Coronary artery (tissue), 2 donors: Measurements from ENCODE around the gene RAB15.

Experiments
- DNase-seq: peaks from one replicate; pipeline ENCODE4 v3.0.0-alpha.2; 2017; ENCODE audit warnings: low spot score
- H3K27ac ChIP-seq, 2 donors: fragments of 200-600 bp; sonication (generic); one replicate each; pipeline ENCODE4 v1.5.1; 2016 to 2019
- H3K4me3 ChIP-seq: fragments of 200-600 bp; sonication (generic); 2 replicates; pipeline ENCODE4 v1.5.1; 2016; ENCODE audit warnings: mild to moderate bottlenecking, moderate library complexity
- TF ChIP-seq, protein P1 (sequence below): fragments of 200-600 bp; sonication (generic); IDR thresholded peaks from one replicate; pipeline ENCODE4 v1.5.1; 2019; ENCODE audit warnings: antibody characterized with exemption

RAB15 gene

DNA sequence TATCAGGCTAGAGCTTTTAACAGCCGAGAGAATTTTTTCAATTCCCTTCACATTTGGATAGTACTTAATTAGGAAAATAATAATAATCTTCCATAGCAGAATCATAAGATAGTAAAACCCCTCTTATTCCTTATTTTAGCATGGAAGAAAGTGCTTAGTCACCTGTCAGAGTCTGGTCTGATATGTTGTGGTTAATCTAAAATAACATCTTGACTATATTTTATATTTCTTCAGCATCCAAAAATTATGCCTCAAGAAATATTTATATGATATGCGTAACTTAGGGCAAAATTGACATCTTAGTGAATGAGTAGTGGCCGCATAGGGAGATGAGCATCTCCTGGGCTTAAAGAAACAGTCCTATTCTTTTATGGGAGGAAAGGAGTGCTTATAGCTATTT, 45.1 kb downstream of the RAB15 start:
- Histone ChIP-seq H3K4me3 (no peak overlapping the region), H3K27ac (peak overlapping the region in 1 of 2 donors; percentile 55)
- no peak for DNase-seq
- TF ChIP-seq, protein P1, sequence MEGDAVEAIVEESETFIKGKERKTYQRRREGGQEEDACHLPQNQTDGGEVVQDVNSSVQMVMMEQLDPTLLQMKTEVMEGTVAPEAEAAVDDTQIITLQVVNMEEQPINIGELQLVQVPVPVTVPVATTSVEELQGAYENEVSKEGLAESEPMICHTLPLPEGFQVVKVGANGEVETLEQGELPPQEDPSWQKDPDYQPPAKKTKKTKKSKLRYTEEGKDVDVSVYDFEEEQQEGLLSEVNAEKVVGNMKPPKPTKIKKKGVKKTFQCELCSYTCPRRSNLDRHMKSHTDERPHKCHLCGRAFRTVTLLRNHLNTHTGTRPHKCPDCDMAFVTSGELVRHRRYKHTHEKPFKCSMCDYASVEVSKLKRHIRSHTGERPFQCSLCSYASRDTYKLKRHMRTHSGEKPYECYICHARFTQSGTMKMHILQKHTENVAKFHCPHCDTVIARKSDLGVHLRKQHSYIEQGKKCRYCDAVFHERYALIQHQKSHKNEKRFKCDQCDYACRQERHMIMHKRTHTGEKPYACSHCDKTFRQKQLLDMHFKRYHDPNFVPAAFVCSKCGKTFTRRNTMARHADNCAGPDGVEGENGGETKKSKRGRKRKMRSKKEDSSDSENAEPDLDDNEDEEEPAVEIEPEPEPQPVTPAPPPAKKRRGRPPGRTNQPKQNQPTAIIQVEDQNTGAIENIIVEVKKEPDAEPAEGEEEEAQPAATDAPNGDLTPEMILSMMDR, result no peak

DNA sequence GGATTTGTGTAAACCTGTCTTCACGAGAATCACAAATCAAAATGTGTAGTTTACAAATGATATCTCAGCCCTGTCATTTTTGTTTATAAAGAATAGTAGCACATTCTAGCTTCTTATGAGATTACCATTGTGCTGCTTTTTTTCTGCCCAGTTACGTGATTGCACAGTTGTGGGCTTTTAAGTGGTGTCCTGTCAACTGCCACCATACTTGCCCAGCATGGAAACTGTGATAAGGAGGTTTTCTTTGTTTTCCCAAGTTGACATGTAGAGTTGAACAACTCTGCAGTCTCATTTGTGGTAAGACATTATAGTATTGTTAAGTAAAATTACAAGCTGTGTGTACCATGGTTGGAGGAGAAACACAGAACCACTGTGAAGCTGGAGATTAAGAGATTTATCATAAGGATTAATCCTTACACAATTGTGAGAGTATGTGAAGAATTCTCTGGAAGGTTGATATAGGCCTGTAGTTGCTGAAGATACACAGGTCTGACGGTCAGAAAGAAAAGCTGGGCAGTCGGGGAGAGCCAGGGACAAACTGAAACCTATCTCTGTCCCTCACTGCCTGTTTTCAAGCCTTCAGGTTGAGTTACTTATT, 45.6 kb downstream of the RAB15 start:
- no peak for DNase-seq
- TF ChIP-seq, protein P1, result no peak
- H3K4me3 ChIP-seq, result no peak overlapping the region
- no peak overlapping the region for H3K27ac ChIP-seq

DNA sequence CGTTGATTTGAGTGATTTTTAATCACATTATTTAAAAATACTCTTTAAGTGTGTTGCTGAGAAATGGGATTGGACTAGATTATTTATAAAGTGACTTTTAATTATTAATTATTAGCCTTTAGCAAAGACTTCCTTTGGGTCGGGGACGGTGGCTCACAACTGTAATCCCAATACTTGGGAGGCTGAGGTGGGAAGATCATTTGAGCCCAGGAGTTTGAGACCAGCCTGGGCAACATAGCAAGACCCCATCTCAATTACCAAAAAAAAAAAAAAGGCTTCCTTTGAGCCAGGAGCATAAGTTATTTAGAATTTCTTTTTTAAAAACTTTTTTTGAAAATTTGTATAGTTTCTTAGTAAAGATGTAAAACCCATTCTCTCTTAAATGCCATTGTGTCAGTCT, 49.1 kb downstream of the RAB15 start:
- no peak overlapping the region for H3K27ac ChIP-seq
- no peak for DNase-seq
- TF ChIP-seq, protein P1, result no peak
- H3K4me3 ChIP-seq, result no peak overlapping the region

DNA sequence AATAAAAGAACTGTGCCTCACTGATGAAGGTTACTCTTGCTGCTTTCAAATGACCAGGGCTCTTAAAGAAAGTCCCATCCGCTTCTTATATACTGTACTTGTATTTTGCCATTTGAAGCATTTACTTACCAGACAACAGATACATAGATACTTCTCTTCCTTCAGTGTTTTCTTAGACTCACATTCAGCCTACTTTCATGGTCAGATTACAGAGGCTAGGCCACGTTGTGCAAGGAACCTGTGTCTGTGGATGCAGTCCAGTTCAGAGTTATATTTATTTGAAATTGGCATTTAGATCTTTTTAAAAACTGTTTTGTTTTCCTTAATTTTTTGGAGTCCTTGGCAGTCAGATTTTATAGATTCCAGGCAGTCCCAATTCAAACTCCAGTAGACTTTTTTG, 51.7 kb downstream of the RAB15 start:
- Histone ChIP-seq H3K27ac (peak overlapping the region; percentile 43 to 84), H3K4me3 (no peak overlapping the region)
- TF ChIP-seq, protein P1, result no peak
- DNase-seq, result no peak

DNA sequence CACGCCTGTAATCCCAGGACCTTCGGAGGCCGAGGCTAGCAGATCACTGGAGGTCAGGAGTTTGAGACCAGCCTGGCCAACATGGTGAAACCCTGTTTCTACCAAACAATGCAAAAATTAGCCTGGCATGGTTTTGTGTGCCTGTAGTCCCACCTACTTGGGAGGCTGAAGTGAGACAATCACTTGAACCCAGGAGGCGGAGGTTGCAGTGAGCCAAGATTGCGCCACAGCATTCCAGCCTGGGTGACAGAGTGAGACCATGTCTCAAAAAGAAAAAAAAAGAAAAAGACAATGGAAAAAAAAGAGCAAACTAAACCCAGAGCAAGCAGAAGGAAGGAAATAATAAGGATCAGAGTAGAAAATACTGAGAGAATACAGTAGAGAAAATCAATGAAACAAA, 52.5 kb downstream of the RAB15 start:
- no peak for DNase-seq
- TF ChIP-seq, protein P1, result no peak
- Histone ChIP-seq H3K27ac (peak overlapping the region; percentile 43 to 84), H3K4me3 (peak overlapping the region; percentile 40)

DNA sequence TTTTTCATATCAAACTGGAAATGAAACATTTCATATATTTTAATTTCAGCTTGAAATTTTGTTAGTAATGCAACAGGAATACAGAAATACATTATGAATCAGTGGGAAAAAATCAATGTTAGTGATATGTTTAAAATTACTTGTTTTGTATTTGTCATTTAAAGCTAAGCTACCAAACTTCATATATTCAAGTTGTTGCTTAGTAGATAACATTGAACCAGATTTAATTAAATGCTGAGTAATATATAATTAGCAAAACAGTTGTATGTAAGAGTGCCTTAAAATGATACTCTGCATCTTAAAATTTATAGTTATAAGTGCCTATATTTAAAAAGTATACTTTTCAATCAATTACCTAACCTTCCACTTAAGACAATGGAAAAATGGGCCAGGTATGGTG, 52.9 kb downstream of the RAB15 start:
- H3K4me3 ChIP-seq, result peak overlapping the region; percentile 40
- TF ChIP-seq, protein P1, result no peak
- H3K27ac ChIP-seq, result peak overlapping the region; percentile 43 to 84
- DNase-seq, result no peak

DNA sequence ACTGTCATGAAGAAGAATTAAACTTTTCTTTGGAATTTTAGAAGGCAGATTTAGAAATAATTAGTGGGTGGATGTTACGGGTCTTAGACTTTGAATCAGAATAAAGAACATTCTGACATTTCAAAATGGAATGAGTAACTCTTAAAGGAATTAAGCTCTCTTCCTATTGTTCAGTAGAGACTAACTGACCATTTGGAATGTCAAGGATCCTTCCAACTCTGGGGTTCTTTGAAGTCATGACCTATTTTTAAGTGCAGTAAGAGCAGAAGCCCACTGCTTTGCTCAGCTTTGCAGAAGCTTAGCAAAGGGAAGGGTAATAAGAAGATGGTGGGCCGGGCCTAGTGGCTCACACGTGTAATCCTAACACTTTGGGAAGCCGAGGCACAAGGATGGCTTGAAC, 53.9 kb downstream of the RAB15 start:
- Histone ChIP-seq H3K4me3 (no peak overlapping the region), H3K27ac (peak overlapping the region; percentile 54 to 84)
- DNase-seq, result no peak
- TF ChIP-seq, protein P1, result no peak
